Pulmonary artery endothelial cell (primary cell): ENCODE data around the gene DNAJB2. TPM values are rescaled to one million over a fixed set of nuclear protein-coding genes. Genes with fewer than 3 reads are reported as not detected.

ENCODE experiments used
- total RNA-seq: library from RNA; depleted of rRNA; stranded (reverse); fragments of >200 nt; gene quantifications from 2 replicates; pipeline ENCODE4 v1.2.3, GENCODE V29; 2014

DNAJB2 gene
- total RNA-seq, 1 donor from 2014 or later, result 20.8 TPM

Other genes with a start within 250 kb of the DNAJB2 start
- gene CFAP65, start 237.8 kb upstream of the DNAJB2 start, total RNA-seq, result under 0.01 TPM in 1 of 2 replicates, not detected in the other
- under 0.01 TPM in 1 of 2 replicates, not detected in the other for gene IHH, start 218.4 kb upstream of the DNAJB2 start, total RNA-seq
- gene NHEJ1, start 118.6 kb upstream of the DNAJB2 start, total RNA-seq, result 16.4 and 26.3 TPM in 2 replicates
- 0.59 and 2.2 TPM in 2 replicates for gene SLC23A3, start 109.3 kb upstream of the DNAJB2 start, total RNA-seq
- 18.4 and 24.1 TPM in 2 replicates for gene CNPPD1, start 102.4 kb upstream of the DNAJB2 start, total RNA-seq
- 52.6 and 60.1 TPM in 2 replicates for gene RETREG2, start 101.1 kb upstream of the DNAJB2 start, total RNA-seq
- gene ZFAND2B, start 72.6 kb upstream of the DNAJB2 start, total RNA-seq, result 18.8 and 20.2 TPM in 2 replicates
- gene ABCB6, start 60.4 kb upstream of the DNAJB2 start, total RNA-seq, result 20.0 and 69.3 TPM in 2 replicates
- 41.3 and 53.3 TPM in 2 replicates for gene ATG9A, start 49.7 kb upstream of the DNAJB2 start, total RNA-seq
- 18.5 and 22.1 TPM in 2 replicates for gene ANKZF1, start 49.6 kb upstream of the DNAJB2 start, total RNA-seq
- 5.9 and 8.1 TPM in 2 replicates for gene GLB1L, start 33.9 kb upstream of the DNAJB2 start, total RNA-seq
- gene STK16, start 33.9 kb upstream of the DNAJB2 start, total RNA-seq, result 22.2 and 23.5 TPM in 2 replicates
- not detected in 2 replicates for gene TUBA4B, start 26.1 kb upstream of the DNAJB2 start, total RNA-seq
- 14.0 and 29.0 TPM in 2 replicates for gene TUBA4A, start 25.4 kb upstream of the DNAJB2 start, total RNA-seq
- not detected in 2 replicates for gene PTPRN, start 30.0 kb downstream of the DNAJB2 start, total RNA-seq
- not detected in 2 replicates for gene RESP18, start 53.4 kb downstream of the DNAJB2 start, total RNA-seq
- gene DNPEP, start 108.5 kb downstream of the DNAJB2 start, total RNA-seq, result 50.0 and 60.6 TPM in 2 replicates
- gene DES, start 139.0 kb downstream of the DNAJB2 start, total RNA-seq, result not detected in 2 replicates
- gene SPEG, start 155.5 kb downstream of the DNAJB2 start, total RNA-seq, result 0.39 and 1.8 TPM in 2 replicates
- gene GMPPA, start 219.5 kb downstream of the DNAJB2 start, total RNA-seq, result 44.5 and 45.1 TPM in 2 replicates
- gene ASIC4, start 235.1 kb downstream of the DNAJB2 start, total RNA-seq, result not detected in 2 replicates